PC-3 (cell line): Measurements from ENCODE around the gene LBHD1. TPM values are rescaled to one million over a fixed set of nuclear protein-coding genes. Genes with fewer than 3 reads are reported as not detected.

Experiments
- ATAC-seq: fragments of 200-7000 bp; cut with Tn5 transposase; 2 replicates; pipeline ENCODE4 v1.9.1; 2020; ENCODE audit warnings: mild to moderate bottlenecking, moderate library complexity
- BruUV-seq: library from RNA; stranded (reverse); fragments of 400-500 nt; replicated peaks from 2 replicates; lab custom pipeline; 2021; lab: Mats Ljungman, UMichigan
- CTCF ChIA-PET: fragments of 300-600 bp; sonication (Branson Sonifier 250); formaldehyde crosslinking; loops from one replicate; lab custom pipeline; 2022; ENCODE audit warnings: antibody characterized with exemption; lab: Charles Lee
- POLR2A ChIA-PET: fragments of 300-600 bp; sonication (Branson Sonifier 250); formaldehyde crosslinking; loops from one replicate; lab custom pipeline; 2022; ENCODE audit warnings: antibody characterized with exemption; ENCODE audit not compliant: unreplicated experiment; lab: Charles Lee
- DNase-seq: peaks from one replicate; pipeline ENCODE4 v3.0.0-alpha.2; 2015
- H2AFZ ChIP-seq: fragments of 300-600 bp; sonication (generic); 2 replicates; pipeline ENCODE4 v1.6.0; 2016; ENCODE audit warnings: antibody characterized with exemption, low read length
- H3F3A ChIP-seq: fragments of 300-600 bp; sonication (generic); one replicate; pipeline ENCODE4 v1.6.0; 2017; ENCODE audit warnings: antibody characterized with exemption, low read length, control low read depth, mild to moderate bottlenecking; ENCODE audit not compliant: unreplicated experiment
- H3K27ac ChIP-seq: fragments of 300-600 bp; sonication (generic); 2 replicates; pipeline ENCODE4 v1.5.1; 2016; ENCODE audit warnings: mild to moderate bottlenecking, low read length
- H3K27me3 ChIP-seq: fragments of 300-600 bp; sonication (generic); 2 replicates; pipeline ENCODE4 v1.6.1; 2016; ENCODE audit warnings: low read length, mixed read lengths
- H3K36me3 ChIP-seq: fragments of 300-600 bp; sonication (generic); 2 replicates; pipeline ENCODE4 v1.6.1; 2016; ENCODE audit warnings: low read depth, mixed run types, low read length, mixed read lengths
- H3K4me1 ChIP-seq: fragments of 300-600 bp; sonication (generic); 2 replicates; pipeline ENCODE4 v1.5.1; 2016; ENCODE audit warnings: low read length; ENCODE audit not compliant: insufficient read depth
- H3K4me2 ChIP-seq: fragments of 300-600 bp; sonication (generic); 2 replicates; pipeline ENCODE4 v1.6.0; 2016; ENCODE audit warnings: low read length
- H3K4me3 ChIP-seq: fragments of 300-600 bp; sonication (generic); 2 replicates; pipeline ENCODE4 v1.5.1; 2016; ENCODE audit warnings: mild to moderate bottlenecking, low read length, mixed read lengths
- H3K79me2 ChIP-seq: fragments of 300-600 bp; sonication (generic); 2 replicates; pipeline ENCODE4 v1.6.1; 2017; ENCODE audit warnings: low read length, mixed read lengths
- H3K9ac ChIP-seq: fragments of 300-600 bp; sonication (generic); 2 replicates; pipeline ENCODE4 v1.6.0; 2016; ENCODE audit warnings: mild to moderate bottlenecking, low read length
- H3K9me2 ChIP-seq: fragments of 300-600 bp; sonication (generic); replicated peaks from 2 replicates; pipeline ENCODE4 v1.6.1; 2016; ENCODE audit warnings: mixed run types, low read length, mixed read lengths
- H3K9me3 ChIP-seq: fragments of 300-600 bp; sonication (generic); 2 replicates; pipeline ENCODE4 v1.6.1; 2016; ENCODE audit warnings: low read length, mixed read lengths
- H4K20me1 ChIP-seq: fragments of 300-600 bp; sonication (generic); 2 replicates; pipeline ENCODE4 v1.6.1; 2016; ENCODE audit warnings: low read length, mixed read lengths
- EZH2 ChIP-seq: fragments of 300-600 bp; sonication (generic); IDR thresholded peaks from one replicate; pipeline ENCODE4 v1.6.1; 2017; ENCODE audit warnings: antibody characterized with exemption, mild to moderate bottlenecking, low read length; ENCODE audit not compliant: unreplicated experiment
- EZH2phosphoT487 ChIP-seq: fragments of 300-600 bp; sonication (generic); IDR thresholded peaks from 2 replicates; pipeline ENCODE4 v1.6.1; 2018; ENCODE audit warnings: mild to moderate bottlenecking, antibody characterized with exemption, low read length, borderline replicate concordance
- intact Hi-C: fragments of 100-400 bp; cut with micrococcal nuclease; formaldehyde crosslinking; loops from 2 replicates; pipeline ENCODE4 v1.9.0; 2023
- total RNA-seq: library from RNA; depleted of rRNA; stranded (reverse); fragments of >200 nt; gene quantifications from 2 replicates; pipeline ENCODE4 v1.2.3, GENCODE V29; 2014; rRNA removed
- TF ChIP-seq, protein P1 (sequence below): fragments of 300-600 bp; sonication (generic); conservative IDR thresholded peaks from 2 replicates; pipeline ENCODE4 v1.5.1; 2017; ENCODE audit warnings: antibody characterized with exemption, low read depth, mild to moderate bottlenecking, low read length

LBHD1 gene
- total RNA-seq, 1 experiment from 2014 or later: 9.7 TPM

DNA sequence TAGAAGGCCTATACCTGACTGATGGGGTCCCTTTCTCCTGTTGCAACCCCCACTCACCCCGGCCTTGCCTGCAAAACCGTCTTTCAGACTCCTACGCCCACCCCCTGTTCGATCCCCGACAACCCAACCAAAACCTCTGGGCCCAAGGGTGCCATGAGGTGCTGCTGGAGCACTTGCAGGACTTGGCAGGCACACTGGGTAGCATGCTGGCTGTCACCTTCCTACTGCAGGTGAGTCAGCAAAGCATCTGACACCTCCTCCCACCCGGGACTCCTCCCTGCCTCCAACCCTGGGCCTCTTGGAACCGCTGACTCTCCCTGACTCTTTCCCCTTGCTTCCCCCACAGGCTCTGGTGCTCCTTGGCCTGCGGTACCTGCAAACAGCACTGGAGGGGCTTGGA lies 57.8 kb downstream of the LBHD1 start:
- no peaks in the 10 kb centered on the region for H3K9me3 ChIP-seq
- H3K9me2 ChIP-seq: no peaks in the 10 kb centered on the region
- H3K27me3 ChIP-seq: no peaks in the 10 kb centered on the region
- H3K36me3 ChIP-seq: no peaks in the 10 kb centered on the region
- intact Hi-C loops: loop anchor here (5.0 kb wide), 1 partner anchor 33 kb away; the partner anchor contains the start of gene GANAB
- ChIA-PET POLR2A (no interaction called here), CTCF (no interaction called here)
- H3K9ac ChIP-seq: no peak overlapping the region
- no peaks in the 10 kb centered on the region for H4K20me1 ChIP-seq
- H3K79me2 ChIP-seq: peaks cover 14% of the 10 kb centered on the region
- no peak overlapping the region for H2AFZ ChIP-seq
- no TSS peak for BruUV-seq
- H3F3A ChIP-seq: peaks cover 7% of the 10 kb centered on the region
- no peak overlapping the region for H3K4me3 ChIP-seq
- peak overlapping the region; percentile 9; the same call in 1 of the 2 replicates for H3K27ac ChIP-seq
- peak overlapping the region; percentile 14; the same call in 1 of the 2 replicates for H3K4me2 ChIP-seq
- DNase-seq (peak; percentile 72), ATAC-seq (peak; percentile 10)
- TF ChIP-seq EZH2: no peak
- no peak for TF ChIP-seq EZH2phosphoT487
- TF ChIP-seq, protein P1, sequence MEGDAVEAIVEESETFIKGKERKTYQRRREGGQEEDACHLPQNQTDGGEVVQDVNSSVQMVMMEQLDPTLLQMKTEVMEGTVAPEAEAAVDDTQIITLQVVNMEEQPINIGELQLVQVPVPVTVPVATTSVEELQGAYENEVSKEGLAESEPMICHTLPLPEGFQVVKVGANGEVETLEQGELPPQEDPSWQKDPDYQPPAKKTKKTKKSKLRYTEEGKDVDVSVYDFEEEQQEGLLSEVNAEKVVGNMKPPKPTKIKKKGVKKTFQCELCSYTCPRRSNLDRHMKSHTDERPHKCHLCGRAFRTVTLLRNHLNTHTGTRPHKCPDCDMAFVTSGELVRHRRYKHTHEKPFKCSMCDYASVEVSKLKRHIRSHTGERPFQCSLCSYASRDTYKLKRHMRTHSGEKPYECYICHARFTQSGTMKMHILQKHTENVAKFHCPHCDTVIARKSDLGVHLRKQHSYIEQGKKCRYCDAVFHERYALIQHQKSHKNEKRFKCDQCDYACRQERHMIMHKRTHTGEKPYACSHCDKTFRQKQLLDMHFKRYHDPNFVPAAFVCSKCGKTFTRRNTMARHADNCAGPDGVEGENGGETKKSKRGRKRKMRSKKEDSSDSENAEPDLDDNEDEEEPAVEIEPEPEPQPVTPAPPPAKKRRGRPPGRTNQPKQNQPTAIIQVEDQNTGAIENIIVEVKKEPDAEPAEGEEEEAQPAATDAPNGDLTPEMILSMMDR: no peak
- peaks cover 29% of the 10 kb centered on the region for H3K4me1 ChIP-seq

DNA sequence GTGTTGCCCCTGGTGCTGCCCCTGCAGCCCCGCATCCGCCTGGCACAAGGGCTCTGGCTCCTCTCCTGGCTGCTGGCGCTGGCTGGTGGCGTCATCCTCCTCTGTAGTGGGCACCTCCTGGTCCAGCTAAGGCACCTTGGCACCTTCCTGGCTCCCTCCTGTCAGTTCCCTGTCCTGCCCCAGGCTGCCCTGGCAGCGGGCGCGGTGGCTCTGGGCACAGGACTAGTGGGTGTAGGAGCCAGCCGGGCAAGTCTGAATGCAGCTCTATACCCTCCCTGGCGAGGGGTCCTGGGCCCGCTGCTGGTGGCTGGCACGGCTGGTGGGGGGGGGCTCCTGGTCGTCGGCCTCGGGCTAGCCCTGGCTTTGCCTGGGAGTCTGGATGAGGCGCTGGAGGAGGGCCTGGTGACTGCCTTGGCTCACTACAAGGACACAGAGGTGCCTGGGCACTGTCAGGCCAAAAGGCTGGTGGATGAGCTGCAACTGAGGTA lies 58.7 kb downstream of the LBHD1 start:
- peak; percentile 11 for ATAC-seq

More for the DNA sequence above, 58.7 kb downstream of the LBHD1 start:
- no peaks in the 10 kb centered on the region for H3K27me3 ChIP-seq
- TF ChIP-seq EZH2 (no peak), EZH2phosphoT487 (no peak)
- TF ChIP-seq, protein P1: no peak
- H3K79me2 ChIP-seq: peaks cover 12% of the 10 kb centered on the region; the same call in 1 of the 2 replicates
- no peaks in the 10 kb centered on the region for H3K9me3 ChIP-seq
- ChIA-PET CTCF (interaction anchor here (0.7 to 0.8 kb wide), 2 partner anchors 12 to 60 kb away, joined by 3 to 4 read pairs; partner anchors contain the start of gene MTA2), POLR2A (no interaction called here)
- intact Hi-C loops: loop anchor here (5.0 kb wide), 1 partner anchor 34 kb away; the partner anchor contains the start of gene GANAB
- peaks cover 7% of the 10 kb centered on the region for H3F3A ChIP-seq
- H3K36me3 ChIP-seq: no peaks in the 10 kb centered on the region
- peak overlapping the region; percentile 81; the same call in 1 of the 2 replicates for H3K4me3 ChIP-seq
- no peak overlapping the region for H3K9ac ChIP-seq
- H3K9me2 ChIP-seq: no peaks in the 10 kb centered on the region
- peak overlapping the region; percentile 97; the same call in 1 of the 2 replicates for H3K4me2 ChIP-seq
- DNase-seq: no peak
- TSS peak; percentile 24 for BruUV-seq
- peak overlapping the region; percentile 59; the same call in 1 of the 2 replicates for H3K27ac ChIP-seq
- H4K20me1 ChIP-seq: no peaks in the 10 kb centered on the region
- peaks cover 29% of the 10 kb centered on the region for H3K4me1 ChIP-seq
- H2AFZ ChIP-seq: peak overlapping the region; percentile 89

Other genes starting within 250 kb of the LBHD1 start
- 287 and 383 TPM in 2 replicates for gene AHNAK, start 125.5 kb downstream of the LBHD1 start, total RNA-seq
- 1,577 and 1,815 TPM in 2 replicates for gene EEF1G, start 98.4 kb downstream of the LBHD1 start, total RNA-seq
- gene TUT1, start 80.7 kb downstream of the LBHD1 start, total RNA-seq: 17.8 and 20.6 TPM in 2 replicates
- gene MTA2, start 70.4 kb downstream of the LBHD1 start, total RNA-seq: 193 and 259 TPM in 2 replicates
- 32.8 and 50.6 TPM in 2 replicates for gene EML3, start 59.5 kb downstream of the LBHD1 start, total RNA-seq
- 5.8 and 13.9 TPM in 2 replicates for gene ROM1, start 59.0 kb downstream of the LBHD1 start, total RNA-seq
- gene B3GAT3, start 50.3 kb downstream of the LBHD1 start, total RNA-seq: 65.8 and 76.3 TPM in 2 replicates
- gene GANAB, start 25.7 kb downstream of the LBHD1 start, total RNA-seq: 274 and 290 TPM in 2 replicates
- gene INTS5, start 19.0 kb downstream of the LBHD1 start, total RNA-seq: 31.0 and 32.5 TPM in 2 replicates
- gene C11orf98, start 7.1 kb downstream of the LBHD1 start, total RNA-seq: 236 and 302 TPM in 2 replicates
- gene CSKMT, start 7.0 kb downstream of the LBHD1 start, total RNA-seq: 12.9 and 16.3 TPM in 2 replicates
- gene UQCC3, start 594 bp downstream of the LBHD1 start, total RNA-seq: 83.6 and 95.6 TPM in 2 replicates
- gene UBXN1, start 6.8 kb upstream of the LBHD1 start, total RNA-seq: 190 and 311 TPM in 2 replicates
- gene LRRN4CL, start 17.3 kb upstream of the LBHD1 start, total RNA-seq: 0.51 and 0.86 TPM in 2 replicates
- 65.7 and 73.4 TPM in 2 replicates for gene BSCL2, start 35.2 kb upstream of the LBHD1 start, total RNA-seq
- not detected in 2 replicates for gene GNG3, start 35.4 kb upstream of the LBHD1 start, total RNA-seq
- 15.5 and 25.4 TPM in 2 replicates for gene HNRNPUL2, start 55.2 kb upstream of the LBHD1 start, total RNA-seq
- 26.1 and 37.4 TPM in 2 replicates for gene TTC9C, start 56.2 kb upstream of the LBHD1 start, total RNA-seq
- 2.2 and 3.3 TPM in 2 replicates for gene ZBTB3, start 81.9 kb upstream of the LBHD1 start, total RNA-seq
- 208 and 230 TPM in 2 replicates for gene POLR2G, start 89.3 kb upstream of the LBHD1 start, total RNA-seq
- gene TAF6L, start 99.1 kb upstream of the LBHD1 start, total RNA-seq: 40.2 and 43.9 TPM in 2 replicates
- gene TMEM179B, start 115.1 kb upstream of the LBHD1 start, total RNA-seq: 80.2 and 86.7 TPM in 2 replicates
- gene TMEM223, start 119.7 kb upstream of the LBHD1 start, total RNA-seq: 37.5 and 49.6 TPM in 2 replicates
- 33.1 and 33.2 TPM in 2 replicates for gene NXF1, start 133.2 kb upstream of the LBHD1 start, total RNA-seq
- gene STX5, start 159.8 kb upstream of the LBHD1 start, total RNA-seq: 41.4 and 48.2 TPM in 2 replicates
- gene TEX54, start 160.6 kb upstream of the LBHD1 start, total RNA-seq: not detected in 2 replicates
- 217 and 222 TPM in 2 replicates for gene WDR74, start 167.3 kb upstream of the LBHD1 start, total RNA-seq
- gene SLC3A2, start 208.6 kb upstream of the LBHD1 start, total RNA-seq: 243 and 304 TPM in 2 replicates
- not detected in 2 replicates for gene CHRM1, start 249.1 kb upstream of the LBHD1 start, total RNA-seq